ENCODE results near the gene PPFIA1. TPM values are rescaled to one million over a fixed set of nuclear protein-coding genes. Genes with fewer than 3 reads are reported as not detected.
"Not testable (repeated sequence)": the region's sequence is repeated elsewhere in the genome, so short reads cannot be mapped to it uniquely, and the experiment has no call there.

The PPFIA1 gene
- polyA plus RNA-seq, 2 donors = 13.0 to 14.8 TPM

DNA sequence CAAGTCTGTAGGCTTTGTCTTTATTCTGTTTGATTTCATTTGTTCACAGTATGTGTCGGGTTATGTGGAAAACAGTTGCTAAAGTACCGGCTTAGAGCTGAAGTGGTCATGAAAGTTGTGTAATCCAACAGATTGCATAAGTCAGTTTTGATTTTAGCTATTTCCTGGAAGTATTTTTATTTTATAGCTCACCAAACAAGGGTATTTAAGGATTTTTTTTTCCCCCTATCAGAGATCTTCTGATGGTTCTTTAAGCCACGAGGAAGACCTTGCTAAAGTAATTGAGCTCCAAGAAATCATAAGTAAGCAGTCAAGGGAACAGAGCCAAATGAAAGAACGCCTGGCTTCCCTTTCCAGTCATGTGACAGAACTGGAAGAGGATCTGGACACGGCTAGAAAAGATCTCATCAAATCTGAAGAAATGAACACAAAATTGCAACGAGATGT, 55.9 kb downstream of the PPFIA1 start:
- WGBS, 2 donors = 56 to 59% methylated on average over 6 of the region's 6 CpGs
- peaks cover 3 to 9% of the 10 kb centered on the region in 2 donors for H3K36me3 ChIP-seq (ENCODE audit: control insufficient read depth in 2 of 2, insufficient read depth in 2 of 2, low read length in 1 of 2)
- no peaks in the 10 kb centered on the region for H3K9me3 ChIP-seq (ENCODE audit: control insufficient read depth in 2 of 2, insufficient read depth in 1 of 2, low read depth in 1 of 2, low read length in 1 of 2)
- H3K4me3 ChIP-seq (ENCODE audit: low read depth in 1 of 2, low read length in 2 of 2) = no peak overlapping the region
- H3K4me1 ChIP-seq (ENCODE audit: control insufficient read depth in 2 of 2, insufficient read depth in 2 of 2, low read length in 1 of 2) = no peaks in the 10 kb centered on the region
- peak overlapping the region in 1 of 2 donors; percentile 19 for H3K27ac ChIP-seq (ENCODE audit: low read depth in 2 of 2, low read length in 1 of 2)
- no peaks in the 10 kb centered on the region for H3K27me3 ChIP-seq (ENCODE audit: control insufficient read depth in 1 of 2, insufficient read depth in 2 of 2, low read length in 2 of 2)

DNA sequence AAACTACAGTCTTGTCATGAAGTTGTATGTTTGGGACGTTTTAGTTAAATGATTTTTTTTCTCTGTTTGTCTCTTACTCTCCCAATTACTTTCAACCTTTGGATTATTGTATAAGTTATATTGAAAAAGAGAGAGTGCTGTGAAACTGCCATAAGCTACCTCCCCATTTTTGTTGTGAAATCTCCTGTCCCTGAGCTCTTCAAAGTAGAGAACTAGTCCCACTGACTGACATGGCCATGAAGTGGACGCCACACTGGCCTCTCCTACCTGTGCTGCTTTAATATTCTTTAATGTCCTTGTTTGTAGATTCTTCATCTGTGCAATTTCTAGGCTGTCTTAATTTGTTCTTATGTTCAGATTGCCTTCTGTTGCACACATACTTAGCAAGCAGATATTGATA, 56.3 kb downstream of the PPFIA1 start:
- no peaks in the 10 kb centered on the region for H3K27me3 ChIP-seq (ENCODE audit: control insufficient read depth in 1 of 2, insufficient read depth in 2 of 2, low read length in 2 of 2)
- H3K4me1 ChIP-seq (ENCODE audit: control insufficient read depth in 2 of 2, insufficient read depth in 2 of 2, low read length in 1 of 2) = no peaks in the 10 kb centered on the region
- H3K4me3 ChIP-seq (ENCODE audit: low read depth in 1 of 2, low read length in 2 of 2) = no peak overlapping the region
- WGBS, 2 donors = 73 to 79% methylated on average over 2 of the region's 2 CpGs
- H3K27ac ChIP-seq (ENCODE audit: low read depth in 2 of 2, low read length in 1 of 2) = peak overlapping the region in 1 of 2 donors; percentile 19
- peaks cover 3 to 9% of the 10 kb centered on the region in 2 donors for H3K36me3 ChIP-seq (ENCODE audit: control insufficient read depth in 2 of 2, insufficient read depth in 2 of 2, low read length in 1 of 2)
- H3K9me3 ChIP-seq (ENCODE audit: control insufficient read depth in 2 of 2, insufficient read depth in 1 of 2, low read depth in 1 of 2, low read length in 1 of 2) = no peaks in the 10 kb centered on the region

DNA sequence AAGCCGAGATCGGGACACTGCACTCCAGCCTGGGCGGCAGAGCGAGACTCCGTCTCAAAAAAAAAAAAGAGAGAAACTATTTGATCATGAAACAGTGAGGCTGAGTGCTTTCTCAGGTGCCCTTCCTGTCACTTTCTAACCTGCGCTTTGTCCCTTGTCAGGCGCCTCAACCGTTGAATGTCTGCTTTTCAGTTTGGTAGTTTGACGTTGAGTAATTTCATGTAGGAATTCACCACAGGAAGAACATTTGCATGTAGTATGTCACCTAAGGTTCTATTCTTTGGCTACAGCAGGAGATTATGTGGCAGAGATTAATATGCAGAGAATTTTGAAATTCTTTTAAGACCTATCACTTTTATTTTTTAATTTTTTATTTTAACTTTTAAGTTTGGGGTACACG, 57.2 kb downstream of the PPFIA1 start:
- Histone ChIP-seq H3K27ac (ENCODE audit: low read depth in 2 of 2, low read length in 1 of 2) (no peak overlapping the region), H3K27me3 (ENCODE audit: control insufficient read depth in 1 of 2, insufficient read depth in 2 of 2, low read length in 2 of 2) (no peaks in the 10 kb centered on the region), H3K9me3 (ENCODE audit: control insufficient read depth in 2 of 2, insufficient read depth in 1 of 2, low read depth in 1 of 2, low read length in 1 of 2) (no peaks in the 10 kb centered on the region), H3K4me3 (ENCODE audit: low read depth in 1 of 2, low read length in 2 of 2) (no peak overlapping the region), H3K4me1 (ENCODE audit: control insufficient read depth in 2 of 2, insufficient read depth in 2 of 2, low read length in 1 of 2) (no peaks in the 10 kb centered on the region), H3K36me3 (ENCODE audit: control insufficient read depth in 2 of 2, insufficient read depth in 2 of 2, low read length in 1 of 2) (peaks cover 3 to 15% of the 10 kb centered on the region in 2 donors)
- WGBS, 2 donors = 92 to 95% methylated on average over 10 of the region's 10 CpGs

DNA sequence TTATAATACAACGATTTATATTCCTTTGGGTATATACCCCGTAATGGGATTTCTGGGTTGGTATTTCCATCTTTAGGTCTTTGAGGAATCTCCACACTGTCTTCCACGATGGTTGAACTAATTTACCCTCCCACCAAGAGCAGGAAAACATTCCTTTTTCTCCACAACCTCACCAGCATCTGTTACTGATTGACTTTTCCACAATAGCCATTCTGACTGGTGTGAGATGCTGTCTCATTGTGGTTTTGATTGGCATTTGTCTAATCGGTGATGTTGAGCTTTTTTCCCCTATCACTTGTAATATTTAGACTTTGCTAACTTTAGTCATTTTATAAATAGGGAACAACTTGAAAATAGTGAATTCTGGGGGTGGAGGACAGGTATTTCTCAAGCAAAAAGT, 58.1 kb downstream of the PPFIA1 start:
- Histone ChIP-seq H3K27ac (ENCODE audit: low read depth in 2 of 2, low read length in 1 of 2) (no peak overlapping the region), H3K36me3 (ENCODE audit: control insufficient read depth in 2 of 2, insufficient read depth in 2 of 2, low read length in 1 of 2) (peaks cover 7 to 21% of the 10 kb centered on the region in 2 donors), H3K4me1 (ENCODE audit: control insufficient read depth in 2 of 2, insufficient read depth in 2 of 2, low read length in 1 of 2) (no peaks in the 10 kb centered on the region), H3K4me3 (ENCODE audit: low read depth in 1 of 2, low read length in 2 of 2) (no peak overlapping the region), H3K27me3 (ENCODE audit: control insufficient read depth in 1 of 2, insufficient read depth in 2 of 2, low read length in 2 of 2) (no peaks in the 10 kb centered on the region), H3K9me3 (ENCODE audit: control insufficient read depth in 2 of 2, insufficient read depth in 1 of 2, low read depth in 1 of 2, low read length in 1 of 2) (no peaks in the 10 kb centered on the region)
- 82 to 84% methylated on average over 4 of the region's 4 CpGs for WGBS, 2 donors

DNA sequence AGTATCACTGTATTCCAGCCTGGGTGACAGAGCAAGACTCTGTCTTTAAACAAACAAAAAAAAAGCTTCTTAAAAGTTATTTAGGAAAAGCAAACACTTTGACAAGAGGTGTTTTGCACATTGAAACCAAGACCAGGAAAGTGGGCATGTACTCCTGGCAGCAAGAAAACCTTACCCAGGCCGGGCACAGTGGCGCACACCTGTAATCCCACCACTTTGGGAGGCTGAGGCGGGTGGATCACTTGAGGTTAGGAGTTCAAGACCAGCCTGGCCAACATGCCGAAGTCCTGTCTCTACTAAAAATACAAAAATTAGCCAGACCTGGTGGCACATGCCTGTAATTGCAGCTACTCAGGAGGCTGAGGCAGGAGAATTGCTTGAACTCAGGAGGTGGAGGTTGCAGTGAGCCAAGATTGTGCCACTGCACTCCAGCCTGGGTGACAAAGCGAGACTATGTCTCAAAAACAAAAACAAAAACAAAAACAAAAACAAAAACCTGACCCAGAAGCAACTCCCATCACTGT, 60.9 kb downstream of the PPFIA1 start:
- H3K9me3 ChIP-seq (ENCODE audit: control insufficient read depth in 2 of 2, insufficient read depth in 1 of 2, low read depth in 1 of 2, low read length in 1 of 2); H3K4me1 ChIP-seq (ENCODE audit: control insufficient read depth in 2 of 2, insufficient read depth in 2 of 2, low read length in 1 of 2); H3K27me3 ChIP-seq (ENCODE audit: control insufficient read depth in 1 of 2, insufficient read depth in 2 of 2, low read length in 2 of 2); H3K27ac ChIP-seq (ENCODE audit: low read depth in 2 of 2, low read length in 1 of 2); H3K4me3 ChIP-seq (ENCODE audit: low read depth in 1 of 2, low read length in 2 of 2): not testable (repeated sequence)
- H3K36me3 ChIP-seq (ENCODE audit: control insufficient read depth in 2 of 2, insufficient read depth in 2 of 2, low read length in 1 of 2) = peaks cover 16 to 37% of the 10 kb centered on the region in 2 donors
- WGBS, 2 donors = 90 to 95% methylated on average over 5 of the region's 5 CpGs

DNA sequence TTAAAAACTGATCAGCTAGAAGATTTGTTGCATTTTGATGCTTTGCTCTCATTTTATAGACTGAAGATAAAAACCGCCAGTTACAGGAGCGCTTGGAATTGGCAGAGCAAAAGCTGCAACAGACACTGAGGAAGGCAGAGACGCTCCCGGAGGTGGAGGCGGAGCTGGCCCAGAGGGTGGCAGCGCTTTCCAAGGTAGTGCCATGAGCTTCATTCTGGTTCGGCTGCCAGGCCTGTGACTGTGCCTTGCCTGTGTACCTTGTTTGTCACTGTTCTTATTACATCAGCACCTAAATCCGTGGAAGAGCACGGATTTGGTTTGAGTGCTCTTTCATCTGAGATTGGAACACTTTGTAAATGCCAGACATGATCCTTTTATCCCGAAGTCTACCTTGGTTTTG, 61.4 kb downstream of the PPFIA1 start:
- peaks cover 19 to 40% of the 10 kb centered on the region in 2 donors for H3K36me3 ChIP-seq (ENCODE audit: control insufficient read depth in 2 of 2, insufficient read depth in 2 of 2, low read length in 1 of 2)
- H3K9me3 ChIP-seq (ENCODE audit: control insufficient read depth in 2 of 2, insufficient read depth in 1 of 2, low read depth in 1 of 2, low read length in 1 of 2) = no peaks in the 10 kb centered on the region
- 87 to 88% methylated on average over 10 of the region's 10 CpGs for WGBS, 2 donors
- H3K27ac ChIP-seq (ENCODE audit: low read depth in 2 of 2, low read length in 1 of 2) = no peak overlapping the region
- H3K27me3 ChIP-seq (ENCODE audit: control insufficient read depth in 1 of 2, insufficient read depth in 2 of 2, low read length in 2 of 2) = no peaks in the 10 kb centered on the region
- H3K4me3 ChIP-seq (ENCODE audit: low read depth in 1 of 2, low read length in 2 of 2) = no peak overlapping the region
- H3K4me1 ChIP-seq (ENCODE audit: control insufficient read depth in 2 of 2, insufficient read depth in 2 of 2, low read length in 1 of 2) = no peaks in the 10 kb centered on the region

DNA sequence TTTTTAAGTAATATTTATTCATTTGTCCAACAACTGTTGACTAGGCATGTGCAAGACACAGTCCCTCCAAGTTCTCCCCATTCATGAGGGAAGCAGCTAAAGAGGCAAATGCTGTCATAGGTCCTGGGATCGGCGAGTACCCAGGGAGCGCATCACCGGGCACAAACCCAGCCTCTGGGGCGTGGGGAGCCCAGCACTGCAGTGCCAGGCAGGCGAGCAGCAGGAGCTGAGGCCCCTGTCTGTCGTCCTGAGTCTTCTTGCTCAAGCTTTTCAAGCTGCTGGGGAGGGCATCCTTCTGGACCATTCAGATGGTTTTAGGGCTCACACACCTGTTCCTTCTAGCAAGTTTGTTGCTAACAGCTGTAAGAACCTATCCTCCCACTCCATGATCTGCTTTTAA, 62.1 kb downstream of the PPFIA1 start:
- no peak overlapping the region for H3K27ac ChIP-seq (ENCODE audit: low read depth in 2 of 2, low read length in 1 of 2)
- H3K36me3 ChIP-seq (ENCODE audit: control insufficient read depth in 2 of 2, insufficient read depth in 2 of 2, low read length in 1 of 2) = peaks cover 19 to 38% of the 10 kb centered on the region in 2 donors
- no peaks in the 10 kb centered on the region for H3K4me1 ChIP-seq (ENCODE audit: control insufficient read depth in 2 of 2, insufficient read depth in 2 of 2, low read length in 1 of 2)
- WGBS, 2 donors = 95% methylated on average over 7 of the region's 7 CpGs
- no peak overlapping the region for H3K4me3 ChIP-seq (ENCODE audit: low read depth in 1 of 2, low read length in 2 of 2)
- H3K27me3 ChIP-seq (ENCODE audit: control insufficient read depth in 1 of 2, insufficient read depth in 2 of 2, low read length in 2 of 2) = no peaks in the 10 kb centered on the region
- no peaks in the 10 kb centered on the region for H3K9me3 ChIP-seq (ENCODE audit: control insufficient read depth in 2 of 2, insufficient read depth in 1 of 2, low read depth in 1 of 2, low read length in 1 of 2)

DNA sequence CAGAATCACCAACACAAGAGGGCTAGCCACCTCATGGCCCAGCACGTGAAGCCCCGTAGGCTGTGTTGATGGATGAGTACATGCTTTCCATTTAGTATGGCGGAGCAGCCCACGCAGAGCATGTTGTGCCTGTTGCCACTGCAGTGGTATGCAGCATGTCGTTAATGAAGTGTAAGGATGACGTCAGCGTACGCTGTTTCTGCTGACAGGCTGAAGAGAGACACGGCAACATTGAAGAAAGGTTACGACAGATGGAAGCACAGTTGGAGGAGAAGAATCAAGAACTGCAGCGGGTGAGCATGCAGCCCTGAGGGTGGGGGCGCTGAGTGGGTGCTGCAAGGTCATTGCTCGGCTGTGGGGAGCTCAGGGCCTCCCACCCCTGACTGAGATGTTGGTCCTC, 62.8 kb downstream of the PPFIA1 start:
- 94% methylated on average over 13 of the region's 13 CpGs for WGBS, 2 donors
- Histone ChIP-seq H3K36me3 (ENCODE audit: control insufficient read depth in 2 of 2, insufficient read depth in 2 of 2, low read length in 1 of 2) (peaks cover 19 to 38% of the 10 kb centered on the region in 2 donors), H3K4me3 (ENCODE audit: low read depth in 1 of 2, low read length in 2 of 2) (no peak overlapping the region), H3K4me1 (ENCODE audit: control insufficient read depth in 2 of 2, insufficient read depth in 2 of 2, low read length in 1 of 2) (no peaks in the 10 kb centered on the region), H3K27me3 (ENCODE audit: control insufficient read depth in 1 of 2, insufficient read depth in 2 of 2, low read length in 2 of 2) (no peaks in the 10 kb centered on the region), H3K27ac (ENCODE audit: low read depth in 2 of 2, low read length in 1 of 2) (no peak overlapping the region), H3K9me3 (ENCODE audit: control insufficient read depth in 2 of 2, insufficient read depth in 1 of 2, low read depth in 1 of 2, low read length in 1 of 2) (no peaks in the 10 kb centered on the region)

DNA sequence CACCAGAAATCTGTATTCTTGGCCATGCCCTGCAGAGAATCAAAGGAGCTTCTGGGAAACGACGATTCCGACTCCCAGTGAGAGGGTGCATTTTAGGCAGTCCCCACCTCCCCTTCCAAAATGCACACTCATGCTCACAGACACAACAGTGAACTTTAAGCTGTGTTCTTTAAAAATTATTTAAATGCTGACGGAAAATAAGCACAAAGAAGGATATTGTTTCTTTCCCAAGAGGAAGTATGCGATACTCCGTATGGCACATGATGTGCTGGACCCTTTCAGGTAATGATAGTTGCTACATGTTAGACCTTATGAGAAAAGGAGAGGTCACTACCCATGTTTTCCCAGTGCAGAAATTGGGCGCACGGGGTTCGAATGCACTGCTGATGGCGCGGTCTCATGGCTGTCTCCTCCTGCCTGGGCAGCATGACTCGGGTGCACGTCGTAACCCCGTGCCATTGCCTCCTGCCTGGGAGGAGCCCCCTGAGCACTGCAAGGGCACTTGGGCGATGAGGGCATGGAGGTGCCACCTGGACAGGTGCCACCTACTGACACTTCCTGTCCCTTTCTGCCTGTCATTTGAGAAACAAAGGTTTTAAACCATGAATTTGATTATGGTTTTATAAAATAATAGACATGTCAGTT, 64.0 kb downstream of the PPFIA1 start:
- H3K36me3 ChIP-seq (ENCODE audit: control insufficient read depth in 2 of 2, insufficient read depth in 2 of 2, low read length in 1 of 2) = peaks cover 19 to 42% of the 10 kb centered on the region in 2 donors
- no peaks in the 10 kb centered on the region for H3K4me1 ChIP-seq (ENCODE audit: control insufficient read depth in 2 of 2, insufficient read depth in 2 of 2, low read length in 1 of 2)
- 95% methylated on average over 16 of the region's 16 CpGs for WGBS, 2 donors
- no peak overlapping the region for H3K4me3 ChIP-seq (ENCODE audit: low read depth in 1 of 2, low read length in 2 of 2)
- H3K27me3 ChIP-seq (ENCODE audit: control insufficient read depth in 1 of 2, insufficient read depth in 2 of 2, low read length in 2 of 2) = no peaks in the 10 kb centered on the region
- H3K9me3 ChIP-seq (ENCODE audit: control insufficient read depth in 2 of 2, insufficient read depth in 1 of 2, low read depth in 1 of 2, low read length in 1 of 2) = no peaks in the 10 kb centered on the region
- H3K27ac ChIP-seq (ENCODE audit: low read depth in 2 of 2, low read length in 1 of 2) = no peak overlapping the region

DNA sequence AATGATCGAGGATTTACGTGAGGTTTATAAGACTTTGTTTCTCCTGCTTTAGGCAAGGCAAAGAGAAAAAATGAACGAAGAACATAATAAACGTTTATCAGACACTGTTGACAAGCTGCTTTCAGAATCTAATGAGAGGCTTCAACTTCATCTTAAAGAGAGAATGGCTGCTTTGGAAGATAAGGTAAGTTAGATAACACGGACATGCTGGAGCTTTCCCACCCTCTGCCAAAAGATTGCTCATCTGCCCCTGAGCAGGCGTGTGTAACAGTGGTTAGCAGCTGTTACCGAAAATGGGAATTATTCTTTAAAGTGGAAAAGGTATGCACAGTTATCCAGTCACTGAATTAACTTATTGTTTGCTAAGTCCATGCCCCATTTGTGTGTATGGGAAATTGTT, 65.0 kb downstream of the PPFIA1 start:
- H3K4me1 ChIP-seq (ENCODE audit: control insufficient read depth in 2 of 2, insufficient read depth in 2 of 2, low read length in 1 of 2) = no peaks in the 10 kb centered on the region
- H3K27ac ChIP-seq (ENCODE audit: low read depth in 2 of 2, low read length in 1 of 2) = no peak overlapping the region
- H3K4me3 ChIP-seq (ENCODE audit: low read depth in 1 of 2, low read length in 2 of 2) = no peak overlapping the region
- H3K27me3 ChIP-seq (ENCODE audit: control insufficient read depth in 1 of 2, insufficient read depth in 2 of 2, low read length in 2 of 2) = no peaks in the 10 kb centered on the region
- no peaks in the 10 kb centered on the region for H3K9me3 ChIP-seq (ENCODE audit: control insufficient read depth in 2 of 2, insufficient read depth in 1 of 2, low read depth in 1 of 2, low read length in 1 of 2)
- H3K36me3 ChIP-seq (ENCODE audit: control insufficient read depth in 2 of 2, insufficient read depth in 2 of 2, low read length in 1 of 2) = peaks cover 27 to 42% of the 10 kb centered on the region in 2 donors
- 87% methylated on average over 7 of the region's 7 CpGs for WGBS, 2 donors
